Measurements from ENCODE around the gene ENOPH1. TPM values are rescaled to one million over a fixed set of nuclear protein-coding genes. Genes with fewer than 3 reads are reported as not detected.

Gene ENOPH1
- total and polyA plus RNA-seq, 2 of the 13 experiments (the other 11 are each of a cell fraction or from before 2014, with no cell fraction given): 15.5 to 64.3 TPM

GRCh38 chr4:82428969-82429727 lies 1.2 kb upstream of the ENOPH1 start (continued):
- peak; percentile 32; the same call in 1 of the 2 replicates for TF ChIP-seq BORCS8-MEF2B (CRISPR knock-in tag; IDR thresholded peaks at IDR 0.05)
- peak; percentile 29 for TF ChIP-seq SRSF4 (IDR thresholded peaks at IDR 0.05; ENCODE audit: low read depth, low read length, poor library complexity, severe bottlenecking)
- no peak for TF ChIP-seq RARA (CRISPR knock-in tag; IDR thresholded peaks at IDR 0.05)
- 0 out of 2 replicates have a peak, but pooled peaks have one; percentile 22 for TF ChIP-seq ZNF777 (CRISPR knock-in tag; IDR thresholded peaks at IDR 0.05)
- TF ChIP-seq SNRNP70 (IDR thresholded peaks at IDR 0.05; ENCODE audit: low read depth, low read length): no peak
- TF ChIP-seq NFKBIZ (CRISPR knock-in tag; IDR thresholded peaks at IDR 0.05): no peak
- TF ChIP-seq SOX5 (CRISPR knock-in tag; IDR thresholded peaks at IDR 0.05; ENCODE audit: borderline replicate concordance): no peak
- TF ChIP-seq ZNF430 (CRISPR knock-in tag; IDR thresholded peaks at IDR 0.05): peak; percentile 73
- no peak for TF ChIP-seq MXD4 (CRISPR knock-in tag; IDR thresholded peaks at IDR 0.05)
- peak; percentile 77 for TF ChIP-seq PHF8 (CRISPR knock-in tag; IDR thresholded peaks at IDR 0.05)
- TF ChIP-seq CHCHD3 (CRISPR knock-in tag; IDR thresholded peaks at IDR 0.05): no peak; the same call in 1 of the 2 replicates
- no peak; the same call in 1 of the 2 replicates for TF ChIP-seq RAD21 (CRISPR knock-in tag; IDR thresholded peaks at IDR 0.05)
- TF ChIP-seq PCBP1 (IDR thresholded peaks at IDR 0.05; ENCODE audit: borderline replicate concordance, low read depth, low read length): no peak; the same call in 1 of the 2 replicates
- 0 out of 2 replicates have a peak, but pooled peaks have one; percentile 47 for TF ChIP-seq ZNF143 (CRISPR knock-in tag; IDR thresholded peaks at IDR 0.05)
- TF ChIP-seq KLF13 (CRISPR knock-in tag; IDR thresholded peaks at IDR 0.05): no peak
- no peak; the same call in 1 of the 2 replicates for TF ChIP-seq HBP1 (CRISPR knock-in tag; IDR thresholded peaks at IDR 0.05; ENCODE audit: low read depth)
- no peak for TF ChIP-seq NR2C2 (CRISPR knock-in tag; IDR thresholded peaks at IDR 0.05; ENCODE audit: borderline replicate concordance)
- TF ChIP-seq SP4 (CRISPR knock-in tag; IDR thresholded peaks at IDR 0.05): peak; percentile 85
- TF ChIP-seq GPBP1L1 (CRISPR knock-in tag; IDR thresholded peaks at IDR 0.05): no peak
- no peak; the same call in 1 of the 2 replicates for TF ChIP-seq ZNF441 (CRISPR knock-in tag; IDR thresholded peaks at IDR 0.05; ENCODE audit: borderline replicate concordance)
- no peak; the same call in 1 of the 2 replicates for TF ChIP-seq ZFP90 (CRISPR knock-in tag; IDR thresholded peaks at IDR 0.05; ENCODE audit: borderline replicate concordance)
- TF ChIP-seq SCMH1 (CRISPR knock-in tag; IDR thresholded peaks at IDR 0.05; ENCODE audit: borderline replicate concordance): no peak
- TF ChIP-seq REPIN1 (CRISPR knock-in tag; IDR thresholded peaks at IDR 0.05; ENCODE audit: borderline replicate concordance, low read depth): no peak
- TF ChIP-seq ELF3 (CRISPR knock-in tag; IDR thresholded peaks at IDR 0.05): peak; percentile 40; the same call in 1 of the 2 replicates
- TF ChIP-seq ZNF20 (CRISPR knock-in tag; IDR thresholded peaks at IDR 0.05): 0 out of 2 replicates have a peak, but pooled peaks have one; percentile 71
